ENCODE data around the gene MUTYH.
A peak's percentile ranks its signal among the peaks of the same experiment; 100 is the strongest.
"Not testable (repeated sequence)": the region's sequence is repeated elsewhere in the genome, so short reads cannot be mapped to it uniquely, and the experiment has no call there.

The MUTYH gene

DNA sequence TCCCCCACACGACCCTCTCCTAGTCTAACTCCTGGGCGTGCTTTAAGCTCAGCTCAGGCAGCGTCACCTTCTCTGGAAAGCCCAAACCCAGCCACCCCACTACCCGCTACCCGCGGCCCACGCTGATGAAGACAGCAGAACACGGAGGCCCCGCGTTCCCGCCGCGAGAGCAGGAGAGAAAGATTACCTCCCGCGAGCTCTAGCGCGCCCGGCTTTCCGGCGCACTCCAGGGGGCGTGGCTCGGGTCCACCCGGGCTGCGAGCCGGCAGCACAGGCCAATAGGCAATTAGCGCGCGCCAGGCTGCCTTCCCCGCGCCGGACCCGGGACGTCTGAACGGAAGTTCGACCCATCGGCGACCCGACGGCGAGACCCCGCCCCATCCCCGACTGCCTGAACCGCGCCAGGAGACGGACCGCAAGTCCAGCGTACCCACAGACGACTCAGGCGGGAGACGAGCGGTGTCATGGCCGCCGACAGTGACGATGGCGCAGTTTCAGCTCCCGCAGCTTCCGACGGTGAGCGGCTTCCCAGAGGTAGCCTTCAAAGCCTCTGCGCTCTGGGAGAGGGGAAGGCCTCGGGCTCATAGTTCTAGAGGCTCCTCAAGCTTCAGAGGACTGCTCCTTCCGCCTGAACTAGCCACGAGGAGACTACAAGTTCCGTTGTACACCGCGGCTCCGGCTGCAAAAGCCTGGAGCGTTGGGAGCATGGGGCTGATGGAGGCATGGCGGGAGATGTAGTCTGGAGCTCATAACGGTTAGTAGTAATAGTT lies at the start of gene MUTYH, which contains the start of gene TOE1:
Gene MUTYH (minus strand): TSS at position 652 of the 770 bp plus-strand sequence. CDS start 5,935 bp downstream, outside the sequence.
Gene TOE1 (plus strand): TSS at position 382 of the 770 bp plus-strand sequence. CDS start 83 bp downstream, at position 465.
- peak; percentile 85 for DNase-seq (ENCODE audit: low read depth)

DNA sequence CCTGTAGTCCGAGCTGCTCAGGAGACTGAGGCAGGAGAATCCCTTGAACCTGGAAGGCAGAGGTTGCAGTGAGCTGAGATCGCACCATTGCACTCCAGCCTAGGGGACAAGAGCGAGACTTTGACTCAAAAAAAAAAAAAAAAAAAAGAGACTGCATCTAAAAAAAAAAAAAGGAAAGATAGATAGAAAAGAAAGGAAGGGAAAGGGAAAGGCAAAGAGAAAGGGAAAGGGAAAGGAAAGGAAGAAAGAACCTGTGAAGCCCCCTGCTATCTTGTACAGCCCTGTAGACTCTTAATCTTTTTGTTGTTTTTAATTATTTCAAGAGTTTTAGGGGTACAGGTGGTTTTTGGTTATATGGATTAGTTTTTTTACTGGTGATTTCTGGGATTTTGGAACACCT lies 46.0 kb upstream of the MUTYH start:
- DNase-seq (ENCODE audit: low read depth), result no peak

- DNase-seq (ENCODE audit: low read depth), result no peak
Observed at GRCh38 chr1:45385302-45385701, 45.1 kb upstream of the MUTYH start.

GRCh38 chr1:45384213-45384612 lies 44.0 kb upstream of the MUTYH start:
- not testable (repeated sequence) for DNase-seq (ENCODE audit: low read depth)

DNA sequence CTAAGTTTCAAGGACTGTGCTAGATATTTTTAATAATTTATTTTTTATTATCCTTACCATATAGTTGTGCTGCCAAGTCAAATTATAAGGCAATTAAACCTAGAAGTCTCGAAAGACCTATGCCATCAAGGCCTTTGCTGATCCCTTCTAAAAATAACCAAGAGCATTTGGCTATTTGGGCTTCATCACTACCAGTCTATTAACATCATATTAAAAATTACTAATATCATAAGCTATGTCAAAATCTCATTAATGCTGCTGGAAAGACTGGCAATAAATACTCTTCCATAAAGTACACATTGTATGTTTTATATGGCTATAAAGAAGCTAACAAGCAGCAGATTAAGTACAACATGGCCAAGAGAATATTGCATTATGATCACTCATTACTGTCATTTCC lies 43.0 kb upstream of the MUTYH start:
- DNase-seq (ENCODE audit: low read depth), result no peak

DNA sequence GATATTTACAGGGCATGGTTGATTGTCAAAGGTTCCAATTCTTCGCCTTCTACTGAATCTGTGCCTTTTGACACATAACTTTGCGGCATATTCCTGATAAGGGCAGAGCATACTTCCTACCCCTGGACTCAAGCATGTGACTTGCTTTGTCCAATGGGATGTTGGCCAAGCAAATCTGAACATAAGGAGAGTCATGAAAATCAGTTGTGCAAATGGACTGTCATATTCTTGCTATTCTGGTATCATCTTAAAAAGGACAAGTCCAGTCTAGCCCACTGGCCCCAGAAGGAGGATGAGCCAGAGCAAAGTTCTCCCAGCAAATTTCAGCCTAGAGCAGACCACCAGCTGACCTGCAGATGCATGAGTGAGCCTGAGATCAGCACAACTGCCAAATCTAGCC lies 41.0 kb upstream of the MUTYH start:
- DNase-seq (ENCODE audit: low read depth), result no peak

GRCh38 chr1:45380730-45381129 lies 40.5 kb upstream of the MUTYH start:
- no peak for DNase-seq (ENCODE audit: low read depth)

DNA sequence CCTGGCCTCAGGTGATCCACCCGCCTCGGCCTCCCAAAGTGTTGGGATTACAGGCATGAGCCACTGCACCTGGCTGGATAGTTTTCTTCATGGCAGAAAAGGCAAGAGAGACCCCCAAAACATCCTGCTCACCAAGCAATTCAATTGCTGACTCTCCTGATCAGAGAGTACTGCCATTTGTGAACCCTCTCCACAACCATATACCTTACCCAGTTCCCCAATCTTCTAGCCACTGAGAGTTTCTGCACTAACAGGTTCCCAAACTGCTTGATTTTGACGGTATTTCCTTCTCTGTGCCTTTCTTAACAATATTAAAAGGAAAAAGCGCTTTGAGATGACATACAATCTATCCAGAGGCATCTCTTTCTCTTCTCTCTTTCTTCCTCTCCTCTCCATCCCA lies 39.9 kb upstream of the MUTYH start:
- no peak for DNase-seq (ENCODE audit: low read depth)

- no peak for DNase-seq (ENCODE audit: low read depth)
Observed at GRCh38 chr1:45379524-45379923, 39.3 kb upstream of the MUTYH start.

GRCh38 chr1:45378184-45378583 lies 37.9 kb upstream of the MUTYH start:
- DNase-seq (ENCODE audit: low read depth), result no peak

GRCh38 chr1:45375104-45376090 lies 35.2 kb upstream of the MUTYH start:
- DNase-seq (ENCODE audit: low read depth), result no peak

DNA sequence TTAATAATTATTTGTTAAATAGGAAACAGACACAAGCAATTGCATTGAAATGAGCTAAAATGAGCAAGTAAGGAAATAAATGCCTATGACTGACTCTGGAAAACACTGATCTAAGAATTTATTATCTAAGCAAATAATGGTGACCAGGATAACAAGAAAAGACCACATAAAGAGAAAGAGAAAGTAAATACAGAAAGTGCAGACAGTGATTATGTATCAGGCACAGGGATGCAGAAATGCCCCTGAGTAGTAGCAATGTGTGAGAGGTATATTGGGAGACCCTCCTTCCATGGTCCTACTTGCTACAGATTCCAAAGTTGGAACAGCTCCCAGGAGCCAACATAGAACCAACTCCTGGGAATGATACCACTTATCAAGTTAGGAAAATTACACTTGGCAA lies 33.3 kb upstream of the MUTYH start:
- DNase-seq (ENCODE audit: low read depth), result no peak

DNA sequence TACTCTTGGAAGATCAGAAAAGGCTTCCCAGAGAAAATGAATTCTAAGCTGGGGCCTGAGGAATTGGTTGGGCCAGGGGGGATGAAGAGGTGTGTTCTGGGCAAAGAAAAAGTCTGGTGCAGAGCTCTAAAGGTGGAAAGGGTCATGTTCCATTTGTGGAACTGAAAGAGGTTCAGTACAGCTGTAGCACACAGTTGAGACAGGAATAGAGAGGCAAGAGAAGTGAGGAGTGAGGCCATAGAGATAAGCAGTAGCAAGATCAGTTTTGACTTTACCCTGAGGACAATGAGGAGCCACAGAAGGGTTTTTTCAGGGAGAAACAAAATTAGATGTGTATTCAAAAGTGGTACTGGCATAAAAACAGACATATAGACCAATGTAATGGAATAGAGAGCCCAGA lies 30.3 kb upstream of the MUTYH start:
- no peak for DNase-seq (ENCODE audit: low read depth)

DNA sequence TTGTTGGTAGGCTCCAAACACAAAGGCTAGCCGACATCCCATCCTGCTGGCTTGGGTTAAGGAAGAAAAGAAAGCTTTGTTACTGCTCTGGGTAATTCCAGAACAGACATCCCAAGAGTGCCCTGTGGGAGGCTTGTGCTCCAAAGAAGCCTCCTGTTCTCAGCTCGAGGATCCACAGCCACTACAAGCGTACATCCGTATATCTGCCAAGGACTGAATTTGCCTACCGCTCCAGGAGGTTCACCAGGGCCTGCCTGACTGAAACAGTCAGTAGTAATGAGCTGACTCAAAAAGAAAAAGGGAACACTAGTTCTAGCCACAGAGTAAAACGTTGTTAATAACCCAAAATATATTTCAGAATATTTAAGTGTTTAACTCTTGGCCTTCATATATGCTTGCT lies 24.8 kb upstream of the MUTYH start:
- DNase-seq (ENCODE audit: low read depth), result no peak

GRCh38 chr1:45364294-45364693 lies 24.1 kb upstream of the MUTYH start:
- no peak for DNase-seq (ENCODE audit: low read depth)

DNA sequence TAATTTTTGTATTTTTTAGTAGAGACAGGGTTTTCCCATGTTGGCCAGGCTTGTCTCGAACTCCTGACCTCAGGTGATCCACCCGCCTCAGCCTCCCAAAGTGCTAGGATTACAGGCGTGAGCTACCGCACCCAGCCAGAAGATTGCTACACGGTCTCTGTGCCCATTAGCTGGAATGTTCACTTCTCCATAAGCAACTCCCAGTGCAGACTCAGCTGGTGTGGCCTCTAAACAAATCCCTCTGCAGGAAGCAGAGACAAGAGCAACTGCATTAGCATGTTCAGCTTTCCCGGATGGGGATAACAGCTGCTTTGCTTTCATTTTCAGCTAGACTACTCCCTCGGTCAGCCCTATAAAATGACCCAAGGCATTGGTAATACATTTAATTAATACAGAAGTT lies 20.7 kb upstream of the MUTYH start:
- not testable (repeated sequence) for DNase-seq (ENCODE audit: low read depth)

DNA sequence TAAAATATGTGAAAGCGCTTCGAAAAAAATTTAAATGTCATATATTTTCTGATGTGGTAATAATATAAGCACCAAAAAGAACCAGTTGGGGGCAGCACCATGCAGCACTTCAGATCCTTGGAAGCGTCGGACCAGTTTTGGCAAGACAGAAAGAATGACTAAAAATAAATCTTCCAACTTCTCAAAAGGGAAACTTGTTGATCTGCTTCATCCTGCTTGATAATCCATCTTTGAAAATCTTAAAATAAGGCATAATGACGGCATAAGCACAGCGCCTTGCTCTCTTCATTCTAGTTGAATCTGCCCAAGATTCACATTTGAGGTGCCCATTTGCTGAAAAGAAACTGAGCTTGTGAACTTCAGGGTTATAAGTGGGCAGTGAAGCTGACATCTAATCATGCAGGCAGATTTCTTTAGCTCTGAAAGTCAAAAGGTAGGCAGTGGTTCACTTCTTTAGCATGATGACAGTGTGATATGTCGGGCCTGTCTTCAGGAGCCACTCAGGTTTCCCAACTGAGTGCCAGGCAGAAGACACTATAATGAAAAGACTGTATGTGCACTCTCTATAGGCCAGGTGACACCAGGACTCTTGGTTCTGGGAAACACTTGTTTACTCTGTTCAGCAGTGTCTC lies 19.8 kb upstream of the MUTYH start:
- DNase-seq (ENCODE audit: low read depth), result no peak

DNA sequence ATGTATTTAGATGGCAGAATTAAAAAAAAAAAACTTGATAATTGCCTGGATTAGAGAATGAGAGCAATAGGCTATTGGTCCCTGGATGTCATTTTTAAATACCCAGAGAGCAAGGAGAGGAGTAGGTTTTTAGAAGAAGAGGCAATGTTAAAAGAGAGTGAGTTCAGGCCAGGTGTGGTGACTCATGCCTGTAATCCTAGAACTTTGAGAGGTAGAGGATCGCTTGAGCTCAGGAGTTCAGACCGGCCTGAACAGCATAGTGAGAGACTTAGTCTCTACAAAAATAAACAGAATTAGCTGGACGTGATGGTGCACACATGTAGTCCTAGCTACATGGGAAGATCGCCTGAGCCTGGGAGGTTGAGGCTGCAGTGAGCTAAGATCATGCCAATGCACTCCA lies 15.9 kb upstream of the MUTYH start:
- no peak for DNase-seq (ENCODE audit: low read depth)

GRCh38 chr1:45355683-45356082 lies 15.4 kb upstream of the MUTYH start:
- no peak for DNase-seq (ENCODE audit: low read depth)

GRCh38 chr1:45354838-45355237 lies 14.6 kb upstream of the MUTYH start:
- no peak for DNase-seq (ENCODE audit: low read depth)

GRCh38 chr1:45353685-45354084 lies 13.4 kb upstream of the MUTYH start:
- DNase-seq (ENCODE audit: low read depth), result no peak

DNA sequence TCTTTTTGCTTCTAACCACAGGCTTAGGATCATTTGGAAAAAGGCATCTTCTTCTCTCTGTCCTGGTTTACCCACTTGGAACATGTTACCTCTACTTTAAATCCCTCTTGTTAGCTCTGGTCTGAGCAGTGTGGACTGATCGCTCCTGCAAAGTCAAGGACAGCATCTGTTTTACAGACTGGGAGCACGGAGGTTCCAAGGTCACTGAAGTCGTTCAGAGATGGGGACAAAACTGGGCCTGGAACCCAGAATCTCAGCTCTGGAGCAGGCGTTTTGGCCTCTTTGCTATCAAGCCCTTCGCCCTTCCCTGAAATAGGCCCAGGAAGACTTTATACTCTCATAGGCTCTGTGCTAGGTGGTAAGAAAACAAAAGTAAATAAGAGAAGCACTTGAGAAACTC lies 11.3 kb upstream of the MUTYH start:
- DNase-seq (ENCODE audit: low read depth), result no peak
